Measurements from ENCODE around the gene HOMER1. TPM values are rescaled to one million over a fixed set of nuclear protein-coding genes. Genes with fewer than 3 reads are reported as not detected.
A peak's percentile ranks its signal among the peaks of the same experiment; 100 is the strongest.

The HOMER1 gene
- total RNA-seq, 2 donors from 2014 or later, result 7.3 to 9.7 TPM

DNA sequence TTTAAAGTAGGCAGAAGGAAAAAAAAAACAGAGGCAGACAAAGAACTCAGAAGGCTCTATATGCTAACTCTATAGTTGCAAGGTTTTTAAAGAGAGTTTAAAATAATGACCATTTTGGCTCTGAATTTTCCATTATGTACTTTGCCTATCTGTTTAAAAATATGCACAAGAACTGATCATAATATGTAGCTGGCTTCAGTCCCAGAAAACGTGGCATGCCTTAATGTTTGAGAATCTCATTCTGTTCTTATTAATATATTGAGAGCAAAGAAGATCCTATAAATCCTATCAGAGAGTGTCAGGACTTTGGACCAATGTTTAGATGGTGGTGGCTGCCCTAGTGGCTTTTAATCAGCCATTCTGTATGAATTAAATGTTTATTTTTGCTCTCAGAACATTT lies 156.5 kb downstream of the HOMER1 start:
- Mint-ChIP-seq H3K4me1 (ENCODE audit: low read depth) (no peaks in the 10 kb centered on the region), H3K4me3 (no peak overlapping the region), H3K9me3 (peaks cover 0 to 2% of the 10 kb centered on the region in 2 donors), H3K27ac (no peak overlapping the region), H3K36me3 (ENCODE audit: insufficient read depth in 2 of 2) (peaks cover 1 to 2% of the 10 kb centered on the region in 2 donors), H3K27me3 (ENCODE audit: low read depth) (no peaks in the 10 kb centered on the region)
- DNase-seq (no peak), ATAC-seq (replicated peaks in 1 of 2) (no peak)

DNA sequence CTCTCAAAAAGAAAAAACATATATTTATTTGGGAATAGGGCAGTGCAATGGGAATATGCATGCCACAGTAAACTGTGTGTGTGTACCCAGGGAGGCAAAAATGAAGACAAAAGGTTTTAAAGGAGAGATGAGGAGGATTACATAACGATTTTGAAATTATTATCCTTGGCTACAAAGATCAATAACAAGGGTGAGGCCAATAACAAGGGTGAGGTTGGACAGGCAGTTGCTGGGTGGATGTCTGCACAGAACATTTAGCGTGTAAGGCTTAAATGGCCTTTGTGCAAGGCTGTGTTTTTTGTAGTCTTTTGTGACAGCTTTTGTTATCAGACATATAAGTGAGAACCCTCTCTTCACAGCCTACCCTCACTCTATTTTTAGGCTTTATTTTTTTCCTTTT lies 164.1 kb downstream of the HOMER1 start:
- no peak overlapping the region for H3K27ac Mint-ChIP-seq
- ATAC-seq (replicated peaks in 1 of 2) (no peak), DNase-seq (no peak)
- H3K4me3 Mint-ChIP-seq, result no peak overlapping the region
- H3K36me3 Mint-ChIP-seq (ENCODE audit: insufficient read depth in 2 of 2), result no peaks in the 10 kb centered on the region
- H3K9me3 Mint-ChIP-seq, result peaks cover 0 to 2% of the 10 kb centered on the region in 2 donors
- H3K4me1 Mint-ChIP-seq (ENCODE audit: low read depth), result no peaks in the 10 kb centered on the region
- no peaks in the 10 kb centered on the region for H3K27me3 Mint-ChIP-seq (ENCODE audit: low read depth)

DNA sequence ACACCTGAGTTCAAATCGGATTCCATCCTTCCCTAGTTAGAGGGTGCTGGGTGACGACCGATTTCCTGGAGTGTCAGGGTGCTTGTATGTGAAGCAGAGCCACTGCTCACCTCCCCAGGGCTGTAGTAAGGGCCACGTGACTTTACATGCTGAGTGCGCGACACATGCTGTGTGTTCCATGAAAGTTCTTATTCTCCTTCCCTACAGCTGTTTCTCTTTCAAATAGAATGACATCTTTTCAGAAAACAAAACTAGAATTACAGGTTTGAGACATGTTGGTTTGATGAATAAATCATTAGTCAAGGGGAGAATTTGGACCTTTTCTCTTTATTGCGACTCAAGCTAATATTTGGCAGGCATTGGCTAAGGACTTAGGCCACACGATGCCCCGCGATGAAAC lies 164.9 kb downstream of the HOMER1 start:
- Mint-ChIP-seq H3K36me3 (ENCODE audit: insufficient read depth in 2 of 2) (no peaks in the 10 kb centered on the region), H3K27ac (no peak overlapping the region), H3K9me3 (peaks cover 0 to 2% of the 10 kb centered on the region in 2 donors), H3K27me3 (ENCODE audit: low read depth) (no peaks in the 10 kb centered on the region), H3K4me1 (ENCODE audit: low read depth) (no peaks in the 10 kb centered on the region), H3K4me3 (no peak overlapping the region)
- no peak for ATAC-seq (replicated peaks in 1 of 2)
- DNase-seq, result no peak

DNA sequence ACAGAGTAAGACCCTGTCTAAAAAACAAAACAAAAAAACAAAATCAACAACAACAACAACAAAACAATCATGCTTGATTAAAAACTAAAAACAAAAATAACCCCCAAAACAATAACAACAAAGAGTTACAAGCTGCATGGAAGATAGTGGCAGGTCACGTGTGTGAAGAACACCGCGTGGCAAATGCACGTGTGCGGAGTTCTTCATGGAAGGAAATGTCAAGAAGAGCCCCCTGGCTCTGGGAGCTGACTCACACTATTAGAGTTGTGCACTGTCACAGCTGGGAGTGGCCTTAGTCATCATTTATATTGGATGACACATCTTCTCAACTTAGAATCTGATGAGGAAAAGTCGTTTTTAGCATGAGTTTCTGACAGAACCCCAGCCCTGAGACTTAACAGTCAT lies 167.5 kb downstream of the HOMER1 start:
- no peaks in the 10 kb centered on the region for H3K9me3 Mint-ChIP-seq
- H3K27ac Mint-ChIP-seq, result no peak overlapping the region
- H3K36me3 Mint-ChIP-seq (ENCODE audit: insufficient read depth in 2 of 2), result no peaks in the 10 kb centered on the region
- DNase-seq (no peak), ATAC-seq (replicated peaks in 1 of 2) (no peak)
- no peak overlapping the region for H3K4me3 Mint-ChIP-seq
- H3K4me1 Mint-ChIP-seq (ENCODE audit: low read depth), result no peaks in the 10 kb centered on the region
- no peaks in the 10 kb centered on the region for H3K27me3 Mint-ChIP-seq (ENCODE audit: low read depth)

DNA sequence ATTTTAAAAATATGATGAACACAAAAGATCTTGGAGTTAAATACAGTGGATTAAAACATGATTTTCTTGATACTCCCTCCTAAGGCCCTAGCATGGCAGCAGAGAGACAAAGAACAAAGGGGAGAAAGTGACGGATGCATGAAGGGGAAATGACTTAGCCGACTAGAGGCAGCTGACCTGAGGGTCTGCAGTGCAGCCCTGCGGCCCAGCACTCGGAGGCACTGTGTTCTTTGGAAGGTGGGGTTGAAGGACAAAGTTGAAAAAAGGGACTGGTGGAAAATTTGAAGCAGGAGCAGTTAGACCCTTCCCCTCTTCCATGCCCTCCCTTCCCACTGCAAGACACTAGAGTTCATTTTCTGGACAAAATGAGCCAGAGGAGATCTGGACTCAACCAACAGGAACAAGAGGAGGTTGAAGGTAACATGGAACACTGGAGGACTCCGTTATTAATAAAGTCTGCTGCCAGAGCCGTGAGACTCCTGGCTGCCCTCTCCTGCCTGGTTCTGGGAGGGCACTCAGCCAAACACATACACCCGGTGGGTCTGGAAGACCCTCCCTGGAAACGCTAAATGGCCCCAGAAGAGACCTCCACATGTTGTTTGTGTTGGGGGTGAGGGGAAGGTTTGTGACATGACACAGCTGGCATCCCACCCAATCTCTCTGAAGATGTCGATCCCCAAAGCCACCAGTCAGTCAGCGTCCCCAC lies 179.9 kb downstream of the HOMER1 start:
- H3K27ac Mint-ChIP-seq, result no peak overlapping the region
- peaks cover 0 to 4% of the 10 kb centered on the region in 2 donors for H3K36me3 Mint-ChIP-seq (ENCODE audit: insufficient read depth in 2 of 2)
- no peak for DNase-seq
- H3K4me3 Mint-ChIP-seq, result no peak overlapping the region
- peak; percentile 17 to 34 for ATAC-seq (replicated peaks in 1 of 2)
- H3K9me3 Mint-ChIP-seq, result peaks cover 2 to 6% of the 10 kb centered on the region in 2 donors
- H3K27me3 Mint-ChIP-seq (ENCODE audit: low read depth), result peaks cover 11% of the 10 kb centered on the region
- no peaks in the 10 kb centered on the region for H3K4me1 Mint-ChIP-seq (ENCODE audit: low read depth)

DNA sequence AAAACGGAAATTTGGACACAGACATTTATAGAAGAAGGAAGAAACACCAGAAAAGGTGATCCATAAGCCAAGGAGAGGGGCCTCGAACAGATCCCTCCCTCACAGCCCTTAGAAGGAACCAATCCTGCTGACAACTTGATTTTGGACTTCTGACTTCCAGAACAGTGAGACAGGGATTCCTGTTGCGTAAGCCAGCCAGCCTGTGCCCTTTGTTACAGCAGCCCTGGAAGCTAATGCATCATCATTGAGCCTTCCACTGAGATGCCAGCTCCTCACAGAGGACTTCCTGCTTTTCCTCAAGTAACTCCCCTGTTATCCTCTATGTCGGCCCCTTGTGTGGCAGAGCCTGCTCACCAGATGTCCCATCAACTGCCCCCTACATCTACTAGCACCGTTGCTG lies 183.9 kb downstream of the HOMER1 start:
- H3K36me3 Mint-ChIP-seq (ENCODE audit: insufficient read depth in 2 of 2), result peaks cover 0 to 3% of the 10 kb centered on the region in 2 donors
- H3K27ac Mint-ChIP-seq, result peak overlapping the region; percentile 70
- no peak overlapping the region for H3K4me3 Mint-ChIP-seq
- H3K27me3 Mint-ChIP-seq (ENCODE audit: low read depth), result no peaks in the 10 kb centered on the region
- peaks cover 0 to 6% of the 10 kb centered on the region in 2 donors for H3K9me3 Mint-ChIP-seq
- no peak for DNase-seq
- peak in 1 of 2 donors; percentile 10 for ATAC-seq (replicated peaks in 1 of 2)
- no peaks in the 10 kb centered on the region for H3K4me1 Mint-ChIP-seq (ENCODE audit: low read depth)

DNA sequence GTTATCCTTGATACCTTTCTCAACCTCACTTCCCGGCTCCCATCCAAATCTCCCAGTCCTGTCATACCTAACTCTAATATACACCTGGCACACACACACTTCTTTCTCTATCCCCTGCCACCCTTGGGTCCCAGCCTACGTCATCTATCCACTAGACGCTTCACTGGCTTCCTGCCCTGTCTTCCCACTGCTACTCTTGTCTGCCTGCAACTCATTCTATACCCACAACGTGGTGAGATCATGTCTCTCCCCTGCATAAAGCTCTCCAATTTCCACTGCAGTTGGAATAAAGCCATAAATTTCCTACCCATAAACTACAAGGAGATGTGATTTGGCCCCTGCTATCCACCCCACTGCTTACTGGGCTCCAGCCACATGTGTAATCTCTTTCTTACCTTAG lies 184.5 kb downstream of the HOMER1 start:
- H3K9me3 Mint-ChIP-seq, result peaks cover 0 to 6% of the 10 kb centered on the region in 2 donors
- H3K27me3 Mint-ChIP-seq (ENCODE audit: low read depth), result no peaks in the 10 kb centered on the region
- H3K36me3 Mint-ChIP-seq (ENCODE audit: insufficient read depth in 2 of 2), result peaks cover 0 to 3% of the 10 kb centered on the region in 2 donors
- H3K4me3 Mint-ChIP-seq, result no peak overlapping the region
- H3K4me1 Mint-ChIP-seq (ENCODE audit: low read depth), result no peaks in the 10 kb centered on the region
- DNase-seq (no peak), ATAC-seq (replicated peaks in 1 of 2) (peak in 1 of 2 donors; percentile 32)
- H3K27ac Mint-ChIP-seq, result peak overlapping the region; percentile 24

Other genes with a start within 250 kb of the HOMER1 start
- gene TENT2, start 98.3 kb upstream of the HOMER1 start, total RNA-seq, result 100 to 1,000 TPM; 138 to 141 TPM
- under 1 TPM; 0.31 to 0.32 TPM for gene CMYA5, start 175.7 kb upstream of the HOMER1 start, total RNA-seq

All from activated T-cell treated with anti-CD3 and anti-CD28 coated beads, Interleukin-2, amount 50 U/mL, for 72 hours (primary cell).